ENCODE measurements around the gene MZB1. TPM values are rescaled to one million over a fixed set of nuclear protein-coding genes. Genes with fewer than 3 reads are reported as not detected.

Gene MZB1
- total RNA-seq, 1 experiment from 2014 or later = 0.52 TPM

- ChIA-PET POLR2A (ENCODE audit: unreplicated experiment) (no interaction called here), CTCF (no interaction called here)
- Histone ChIP-seq H3K36me3 (ENCODE audit: low read depth) (no peaks in the 10 kb centered on the region), H3K4me1 (replicated peaks; ENCODE audit: insufficient read depth) (peaks cover 36% of the 10 kb centered on the region), H3K27me3 (ENCODE audit: insufficient read depth, low read depth) (no peaks in the 10 kb centered on the region), H4K20me1 (ENCODE audit: insufficient read depth) (no peaks in the 10 kb centered on the region), H3K4me2 (peak overlapping the region; percentile 61), H3K9me2 (ENCODE audit: insufficient read depth) (no peaks in the 10 kb centered on the region), H3K79me2 (ENCODE audit: low read depth) (no peaks in the 10 kb centered on the region), H3K4me3 (peak overlapping the region; percentile 52; the same call in 1 of the 2 replicates), H3K9me3 (ENCODE audit: insufficient read depth, low read depth) (no peaks in the 10 kb centered on the region), H2AFZ (peak overlapping the region; percentile 69), H3F3A (ENCODE audit: insufficient read depth, low read depth) (peaks cover 26% of the 10 kb centered on the region; the same call in 1 of the 2 replicates), H3K27ac (no peak overlapping the region)
- peak in 1 of 2 experiments; percentile 52 for DNase-seq
- TF ChIP-seq CTCF (conservative IDR thresholded peaks at IDR 0.05) (peak; percentile 40; the same call in 1 of the 2 replicates), EZH2 (IDR thresholded peaks at IDR 0.05; ENCODE audit: low read depth) (no peak)
- intact Hi-C loops (cut with micrococcal nuclease; ENCODE audit: unreplicated experiment) = loop anchor here (5.0 kb wide), 1 partner anchor 51 kb away; the partner anchor contains the start of gene PAIP2
- TSS peak; percentile 41 for BruUV-seq (replicated peaks)
Measured at GRCh38 chr5:139392678-139393496, 3.2 kb upstream of the MZB1 start.

- POLR2A ChIA-PET (ENCODE audit: unreplicated experiment) = no interaction called here
- no TSS peak for BruUV-seq (replicated peaks)
- Histone ChIP-seq H3K4me1 (replicated peaks; ENCODE audit: insufficient read depth) (peaks cover 36% of the 10 kb centered on the region), H4K20me1 (ENCODE audit: insufficient read depth) (no peaks in the 10 kb centered on the region), H3K27ac (no peak overlapping the region), H3K4me3 (no peak overlapping the region; the same call in 1 of the 2 replicates), H2AFZ (no peak overlapping the region), H3K79me2 (ENCODE audit: low read depth) (no peaks in the 10 kb centered on the region), H3K4me2 (no peak overlapping the region), H3K27me3 (ENCODE audit: insufficient read depth, low read depth) (no peaks in the 10 kb centered on the region), H3K36me3 (ENCODE audit: low read depth) (no peaks in the 10 kb centered on the region), H3K9me2 (ENCODE audit: insufficient read depth) (no peaks in the 10 kb centered on the region), H3K9me3 (ENCODE audit: insufficient read depth, low read depth) (no peaks in the 10 kb centered on the region), H3F3A (ENCODE audit: insufficient read depth, low read depth) (peaks cover 26% of the 10 kb centered on the region; the same call in 1 of the 2 replicates)
- TF ChIP-seq CTCF (conservative IDR thresholded peaks at IDR 0.05) (no peak), EZH2 (IDR thresholded peaks at IDR 0.05; ENCODE audit: low read depth) (no peak)
- intact Hi-C loops (cut with micrococcal nuclease; ENCODE audit: unreplicated experiment) = loop anchor here (5.0 kb wide), 1 partner anchor 50 kb away; the partner anchor contains the start of gene PAIP2
- DNase-seq = no peak
- CTCF ChIA-PET = no interaction called here
Measured at GRCh38 chr5:139392324-139392677, 2.6 kb upstream of the MZB1 start.

- intact Hi-C loops (cut with micrococcal nuclease; ENCODE audit: unreplicated experiment) = loop anchor here (5.0 kb wide), 1 partner anchor 49 kb away; the partner anchor contains the start of gene PAIP2
- Histone ChIP-seq H3K9me2 (ENCODE audit: insufficient read depth) (no peaks in the 10 kb centered on the region), H3F3A (ENCODE audit: insufficient read depth, low read depth) (peaks cover 30% of the 10 kb centered on the region; the same call in 1 of the 2 replicates), H3K27me3 (ENCODE audit: insufficient read depth, low read depth) (no peaks in the 10 kb centered on the region), H3K9me3 (ENCODE audit: insufficient read depth, low read depth) (no peaks in the 10 kb centered on the region), H2AFZ (no peak overlapping the region), H3K4me2 (peak overlapping the region; percentile 69), H3K4me1 (replicated peaks; ENCODE audit: insufficient read depth) (peaks cover 36% of the 10 kb centered on the region), H3K79me2 (ENCODE audit: low read depth) (no peaks in the 10 kb centered on the region), H3K27ac (peak overlapping the region; percentile 93), H3K4me3 (peak overlapping the region; percentile 13; the same call in 1 of the 2 replicates), H3K36me3 (ENCODE audit: low read depth) (no peaks in the 10 kb centered on the region), H4K20me1 (ENCODE audit: insufficient read depth) (no peaks in the 10 kb centered on the region)
- DNase-seq = peak in 1 of 2 experiments; percentile 76
- TF ChIP-seq CTCF (conservative IDR thresholded peaks at IDR 0.05) = no peak
- TF ChIP-seq EZH2 (IDR thresholded peaks at IDR 0.05; ENCODE audit: low read depth) = no peak
- no TSS peak for BruUV-seq (replicated peaks)
- ChIA-PET POLR2A (ENCODE audit: unreplicated experiment) (interaction anchor here (0.5 kb wide), 1 partner anchor 98 kb away, joined by 3 read pairs; the partner anchor contains the start of gene MATR3), CTCF (interaction anchor here (0.6 kb wide), 1 partner anchor 122 kb away, joined by 4 read pairs; no protein-coding TSS in a partner anchor)
Measured at GRCh38 chr5:139391570-139392323, 2.0 kb upstream of the MZB1 start.
